ENCODE data around the gene KCNH8.

Gene KCNH8

GRCh38 chr3:19348941-19349564 is 200.7 kb downstream of the KCNH8 start:
- DNase-seq (peak in 1 of 2 donors; percentile 13), ATAC-seq (peak; percentile 65)
- Mint-ChIP-seq H3K9me3 (no peaks in the 10 kb centered on the region), H3K27ac (no peak overlapping the region), H3K4me1 (no peaks in the 10 kb centered on the region), H3K4me3 (no peak overlapping the region), H3K27me3 (no peaks in the 10 kb centered on the region)

DNA sequence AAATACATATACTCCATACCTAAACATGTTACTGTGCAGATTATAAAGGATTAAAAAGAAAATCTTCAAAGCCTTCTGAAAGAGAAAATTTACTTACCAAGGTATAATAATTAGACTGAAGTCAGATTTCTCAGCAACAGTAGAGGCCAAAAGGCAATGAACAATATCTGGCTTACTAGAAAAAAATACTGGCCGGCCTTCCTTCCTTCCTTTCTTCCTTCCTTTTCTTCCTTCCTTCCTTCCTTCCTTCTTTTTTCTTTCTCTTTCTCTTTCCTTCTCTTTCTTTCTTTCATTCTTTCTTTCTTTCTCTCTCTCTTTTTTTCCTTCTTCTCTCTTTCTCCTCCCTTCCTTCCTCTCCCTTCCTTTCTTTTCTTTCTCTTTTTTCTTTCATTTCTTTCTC is 209.6 kb downstream of the KCNH8 start:
- Mint-ChIP-seq H3K4me1 (no peaks in the 10 kb centered on the region), H3K9me3 (no peaks in the 10 kb centered on the region), H3K4me3 (no peak overlapping the region), H3K27ac (no peak overlapping the region), H3K27me3 (no peaks in the 10 kb centered on the region)
- no peak for ATAC-seq
- DNase-seq = no peak

DNA sequence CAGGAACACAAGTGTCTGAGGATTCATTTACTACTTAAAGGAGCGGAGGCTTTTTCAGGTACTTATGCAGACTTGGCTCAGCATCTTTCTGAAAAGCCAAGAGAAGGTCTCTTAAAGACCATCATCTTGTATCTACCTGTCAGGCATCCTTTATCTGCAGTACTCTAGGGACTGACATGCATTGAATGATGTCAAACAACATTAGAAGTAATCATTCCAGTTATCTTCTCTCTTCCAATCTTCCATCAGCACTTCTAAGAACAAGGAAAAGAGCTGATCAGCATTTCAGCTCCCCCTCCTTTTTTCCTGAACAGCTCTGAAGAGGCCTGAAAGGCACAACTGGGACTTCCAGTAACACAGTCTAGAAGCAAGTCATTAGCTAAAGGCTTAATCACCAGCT is 214.8 kb downstream of the KCNH8 start:
- H3K4me3 Mint-ChIP-seq = no peak overlapping the region
- no peaks in the 10 kb centered on the region for H3K4me1 Mint-ChIP-seq

DNA sequence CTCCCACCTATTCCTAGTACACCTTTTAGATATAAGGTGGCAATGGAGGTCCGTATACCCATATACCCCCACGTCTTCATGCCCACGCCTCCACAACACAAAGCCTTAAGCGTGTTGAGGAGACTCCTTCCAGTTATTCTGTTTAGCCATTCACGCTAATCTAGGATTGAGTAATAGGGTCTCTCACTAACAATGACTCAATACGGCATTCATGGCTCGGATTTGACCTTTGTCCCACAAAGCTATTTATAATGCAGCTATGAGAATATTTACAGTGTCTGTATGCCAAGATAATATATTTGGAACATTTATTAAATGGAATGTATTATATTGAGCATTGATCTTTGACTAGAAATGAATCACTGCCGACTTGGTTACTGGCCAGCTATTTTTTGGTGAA is 215.8 kb downstream of the KCNH8 start:
- Mint-ChIP-seq H3K9me3 (no peaks in the 10 kb centered on the region), H3K4me3 (no peak overlapping the region), H3K4me1 (no peaks in the 10 kb centered on the region), H3K27ac (no peak overlapping the region), H3K27me3 (no peaks in the 10 kb centered on the region)
- ATAC-seq = no peak
- DNase-seq = no peak

More for the DNA sequence above, 214.8 kb downstream of the KCNH8 start:
- Mint-ChIP-seq H3K27ac (no peak overlapping the region), H3K9me3 (no peaks in the 10 kb centered on the region), H3K27me3 (no peaks in the 10 kb centered on the region)
- ATAC-seq (no peak), DNase-seq (no peak)

GRCh38 chr3:19365471-19365870 is 217.2 kb downstream of the KCNH8 start:
- DNase-seq (no peak), ATAC-seq (no peak)
- no peaks in the 10 kb centered on the region for H3K9me3 Mint-ChIP-seq
- no peak overlapping the region for H3K27ac Mint-ChIP-seq
- no peaks in the 10 kb centered on the region for H3K4me1 Mint-ChIP-seq
- no peaks in the 10 kb centered on the region for H3K27me3 Mint-ChIP-seq
- H3K4me3 Mint-ChIP-seq = no peak overlapping the region

GRCh38 chr3:19384868-19385267 is 236.6 kb downstream of the KCNH8 start:
- ATAC-seq = no peak
- Mint-ChIP-seq H3K4me1 (no peaks in the 10 kb centered on the region), H3K9me3 (no peaks in the 10 kb centered on the region), H3K4me3 (no peak overlapping the region), H3K27ac (no peak overlapping the region), H3K27me3 (no peaks in the 10 kb centered on the region)
- no peak for DNase-seq

- no peak for DNase-seq
- Mint-ChIP-seq H3K9me3 (no peaks in the 10 kb centered on the region), H3K27ac (no peak overlapping the region), H3K4me3 (no peak overlapping the region), H3K4me1 (no peaks in the 10 kb centered on the region), H3K27me3 (no peaks in the 10 kb centered on the region)
- ATAC-seq = no peak
Measured at GRCh38 chr3:19392150-19392549, 243.8 kb downstream of the KCNH8 start.

GRCh38 chr3:19394946-19395345 is 246.6 kb downstream of the KCNH8 start:
- ATAC-seq = no peak
- Mint-ChIP-seq H3K4me3 (no peak overlapping the region), H3K27me3 (no peaks in the 10 kb centered on the region)

GRCh38 chr3:19396726-19397125 is 248.4 kb downstream of the KCNH8 start:
- DNase-seq (no peak), ATAC-seq (no peak)
- Mint-ChIP-seq H3K27ac (no peak overlapping the region), H3K4me3 (no peak overlapping the region), H3K9me3 (no peaks in the 10 kb centered on the region), H3K4me1 (no peaks in the 10 kb centered on the region), H3K27me3 (no peaks in the 10 kb centered on the region)

More at GRCh38 chr3:19394946-19395345, 246.6 kb downstream of the KCNH8 start:
- Mint-ChIP-seq H3K9me3 (no peaks in the 10 kb centered on the region), H3K27ac (no peak overlapping the region), H3K4me1 (no peaks in the 10 kb centered on the region)
- no peak for DNase-seq

GRCh38 chr3:19399356-19399755 is 251.0 kb downstream of the KCNH8 start:
- no peaks in the 10 kb centered on the region for H3K4me1 Mint-ChIP-seq
- H3K27ac Mint-ChIP-seq = no peak overlapping the region

DNA sequence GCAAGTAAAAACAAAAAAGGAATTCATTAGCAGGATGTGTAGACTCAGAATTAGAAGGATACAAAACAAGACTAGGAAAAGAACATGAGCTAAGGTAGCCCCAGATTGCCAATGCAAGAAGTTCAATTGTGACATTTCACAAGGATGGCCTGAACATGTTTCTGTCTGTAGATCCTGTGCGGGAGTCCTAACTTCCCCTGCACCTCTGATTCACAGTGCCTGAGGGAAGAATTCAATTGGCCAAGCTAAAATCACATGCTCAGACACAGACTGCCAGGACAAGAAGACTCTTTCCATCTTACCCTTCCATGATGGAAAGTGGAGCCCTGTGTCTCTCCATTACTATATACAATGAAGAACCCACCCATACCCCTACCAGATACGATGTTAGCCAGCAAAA is 251.5 kb downstream of the KCNH8 start:
- Mint-ChIP-seq H3K27ac (no peak overlapping the region), H3K4me3 (no peak overlapping the region), H3K9me3 (no peaks in the 10 kb centered on the region), H3K4me1 (no peaks in the 10 kb centered on the region), H3K27me3 (no peaks in the 10 kb centered on the region)
- DNase-seq (no peak), ATAC-seq (no peak)

More at GRCh38 chr3:19399356-19399755, 251.0 kb downstream of the KCNH8 start:
- Mint-ChIP-seq H3K9me3 (no peaks in the 10 kb centered on the region), H3K4me3 (no peak overlapping the region), H3K27me3 (no peaks in the 10 kb centered on the region)
- ATAC-seq (no peak), DNase-seq (no peak)

DNA sequence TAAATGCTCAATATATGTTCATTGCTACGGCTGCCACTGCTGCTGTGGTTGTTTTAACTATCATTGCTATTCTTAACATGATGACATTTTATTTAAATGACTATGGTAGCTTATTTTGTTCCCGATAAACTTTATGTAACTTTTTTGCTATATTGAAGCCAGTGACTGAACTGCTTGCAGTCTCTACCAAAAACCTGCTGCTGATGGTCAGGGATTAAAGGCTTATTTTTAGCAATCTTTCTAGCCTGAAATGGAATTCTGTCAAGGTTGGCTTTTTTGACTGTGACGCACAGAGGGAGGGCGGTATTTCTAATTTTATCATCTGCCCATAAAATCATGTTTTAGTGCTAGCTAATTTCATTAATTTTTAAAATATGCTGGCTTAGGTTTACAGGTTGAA is 271.8 kb downstream of the KCNH8 start:
- Mint-ChIP-seq H3K27ac (no peak overlapping the region), H3K9me3 (no peaks in the 10 kb centered on the region), H3K4me3 (no peak overlapping the region), H3K27me3 (no peaks in the 10 kb centered on the region), H3K4me1 (peaks cover 3% of the 10 kb centered on the region)
- no peak for DNase-seq
- no peak for ATAC-seq

DNA sequence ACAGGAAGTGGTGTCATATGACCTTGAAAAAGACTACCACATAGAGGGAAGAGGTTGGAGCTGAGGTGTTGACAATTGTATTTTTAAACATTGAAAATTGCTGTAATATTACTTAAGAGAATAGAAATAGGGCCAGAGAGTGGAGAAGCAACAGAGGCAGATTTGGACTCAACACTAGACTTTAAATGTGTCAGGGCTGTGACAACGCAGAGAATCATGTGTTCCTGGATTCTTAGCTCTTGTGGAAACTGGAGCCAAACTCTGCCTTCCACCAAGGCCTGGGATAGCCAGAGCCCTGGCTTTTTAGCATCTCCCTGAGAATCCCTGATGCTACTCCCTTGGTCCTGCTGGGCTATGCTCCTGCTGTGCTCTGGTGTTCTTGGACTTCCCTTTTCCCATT is 277.5 kb downstream of the KCNH8 start:
- Mint-ChIP-seq H3K27me3 (no peaks in the 10 kb centered on the region), H3K4me1 (peaks cover 25% of the 10 kb centered on the region), H3K9me3 (peaks cover 0 to 3% of the 10 kb centered on the region in 2 donors), H3K27ac (no peak overlapping the region), H3K4me3 (no peak overlapping the region)
- ATAC-seq (no peak), DNase-seq (no peak)

DNA sequence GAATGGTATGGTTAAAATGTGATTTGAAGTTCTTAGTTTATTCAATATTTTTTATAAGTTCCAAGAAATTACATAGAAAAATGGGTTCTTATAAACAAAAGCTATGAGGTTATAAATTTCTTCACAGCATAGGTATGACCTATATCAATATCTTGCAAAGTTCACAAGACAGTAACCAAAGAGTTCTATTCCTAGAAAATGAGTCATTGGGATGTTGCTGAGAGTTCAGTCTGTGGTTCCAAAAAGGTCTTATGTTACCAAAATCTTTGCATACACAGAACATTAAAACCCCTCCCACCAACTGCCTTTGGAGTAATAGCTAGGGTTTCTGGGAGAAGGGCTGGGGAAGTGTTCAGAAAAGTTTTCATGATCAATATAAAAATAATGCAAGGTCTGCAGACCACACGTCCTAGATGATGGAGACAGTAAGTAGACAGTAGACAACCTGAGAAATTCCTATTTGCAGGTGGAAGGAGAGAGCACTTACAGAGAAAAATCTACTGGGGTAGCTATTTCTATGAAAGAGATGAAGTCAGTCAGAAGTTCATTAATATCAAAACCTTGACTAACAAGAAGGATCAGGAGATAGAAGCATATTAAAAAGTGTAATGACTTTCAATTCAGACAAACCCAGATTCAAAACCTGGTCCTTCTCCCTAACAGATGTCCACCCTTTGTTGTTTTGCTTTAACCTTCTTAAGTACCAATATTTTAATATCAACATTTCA is 279.3 kb downstream of the KCNH8 start:
- no peak overlapping the region for H3K27ac Mint-ChIP-seq
- H3K4me1 Mint-ChIP-seq = peaks cover 25% of the 10 kb centered on the region
- H3K4me3 Mint-ChIP-seq = no peak overlapping the region
- DNase-seq (no peak), ATAC-seq (peak; percentile 59)
- no peaks in the 10 kb centered on the region for H3K27me3 Mint-ChIP-seq
- peaks cover 9 to 10% of the 10 kb centered on the region in 2 donors for H3K9me3 Mint-ChIP-seq

DNA sequence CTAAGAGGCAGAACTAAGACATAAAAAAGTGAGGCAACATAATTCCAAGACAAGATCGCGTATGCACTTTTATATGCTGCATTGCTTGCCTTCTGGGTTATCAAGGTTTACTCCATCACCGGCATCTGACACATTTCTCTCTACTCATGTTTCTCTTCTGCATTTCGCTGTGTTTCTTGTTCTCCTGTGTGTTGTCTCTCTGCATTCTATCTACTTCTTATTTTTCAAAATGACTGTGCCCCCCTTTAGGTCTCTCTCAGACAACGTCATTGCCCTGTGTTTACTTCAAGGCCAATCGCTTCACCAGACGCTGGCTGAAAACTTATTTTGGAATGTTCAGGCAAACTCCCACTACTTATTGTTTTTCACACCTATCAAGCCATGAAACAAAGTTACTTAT is 280.4 kb downstream of the KCNH8 start:
- H3K4me1 Mint-ChIP-seq = peaks cover 25% of the 10 kb centered on the region
- no peak for ATAC-seq
- peaks cover 9 to 10% of the 10 kb centered on the region in 2 donors for H3K9me3 Mint-ChIP-seq
- no peak for DNase-seq
- H3K27me3 Mint-ChIP-seq = no peaks in the 10 kb centered on the region
- no peak overlapping the region for H3K27ac Mint-ChIP-seq
- H3K4me3 Mint-ChIP-seq = no peak overlapping the region

- H3K4me3 Mint-ChIP-seq = no peak overlapping the region
- H3K27ac Mint-ChIP-seq = no peak overlapping the region
- no peak for ATAC-seq
Measured at GRCh38 chr3:19432669-19433068, 284.4 kb downstream of the KCNH8 start.

More at GRCh38 chr3:19432669-19433068, 284.4 kb downstream of the KCNH8 start:
- Mint-ChIP-seq H3K27me3 (no peaks in the 10 kb centered on the region), H3K9me3 (peaks cover 9 to 10% of the 10 kb centered on the region in 2 donors), H3K4me1 (peaks cover 2% of the 10 kb centered on the region)
- no peak for DNase-seq

Data from stimulated activated naive CD8-positive, alpha-beta T cell treated with anti-CD3 and anti-CD28 coated beads, Interleukin-15, amount 100 ng/mL, for 72 hours (primary cell).